Endothelial cell of umbilical vein (primary cell): ENCODE measurements around the gene EPB41L1. TPM values are rescaled to one million over a fixed set of nuclear protein-coding genes. Genes with fewer than 3 reads are reported as not detected.
A peak's percentile ranks its signal among the peaks of the same experiment; 100 is the strongest.

Source experiments
- BruUV-seq: library from RNA; stranded (reverse); fragments of 400-500 nt; replicated peaks from 2 replicates; lab custom pipeline; 2021; lab: Mats Ljungman, UMichigan
- CTCF ChIA-PET: fragments of 300-600, 350-600 bp; sonication (Branson Sonifier 250); formaldehyde crosslinking; loops from one replicate; lab custom pipeline; 2021; ENCODE audit warnings: antibody characterized with exemption, inconsistent platforms; lab: Charles Lee
- POLR2A ChIA-PET: fragments of 300-600, 350-600 bp; sonication (Branson Sonifier 250); formaldehyde crosslinking; loops from one replicate; lab custom pipeline; 2021; ENCODE audit warnings: antibody characterized with exemption, inconsistent platforms; lab: Charles Lee
- DNase-seq: peaks from one replicate; pipeline ENCODE4 v3.0.0-alpha.2; 2011; ENCODE audit warnings: low read depth, low spot score
- FAIRE-seq: peaks from 2 replicates; lab custom pipeline; 2011; peaks lifted over from hg19 to GRCh38; lab: Jason Lieb, UNC
- H2AFZ ChIP-seq: 2 replicates; pipeline ENCODE4 v1.6.0; 2012; ENCODE audit warnings: low read depth, low read length, control low read depth, inconsistent platforms
- H3K27ac ChIP-seq: 2 replicates; pipeline ENCODE4 v1.5.1; 2011; ENCODE audit warnings: low read depth, mild to moderate bottlenecking, control low read depth, low read length, moderate library complexity; ENCODE audit not compliant: insufficient read depth
- H3K27me3 ChIP-seq, 2 experiments: 2 replicates each; pipeline versions ENCODE4 v1.6.0 to v1.6.1; 2011; ENCODE audit warnings: low read length in 2 of 2, mixed read lengths in 1 of 2; ENCODE audit not compliant: control insufficient read depth in 2 of 2, insufficient read depth in 2 of 2
- H3K36me3 ChIP-seq, 2 experiments: 2 replicates in 1 of 2; 3 replicates in 1 of 2; pipeline ENCODE4 v1.5.1; 2011; ENCODE audit warnings: low read length in 2 of 2, mild to moderate bottlenecking in 1 of 2, moderate library complexity in 1 of 2; ENCODE audit not compliant: control insufficient read depth in 2 of 2, insufficient read depth in 2 of 2; ENCODE audit errors: extremely low read depth in 1 of 2
- H3K4me1 ChIP-seq: 3 replicates; pipeline ENCODE4 v1.5.1; 2011; ENCODE audit warnings: mild to moderate bottlenecking, low read length; ENCODE audit not compliant: control insufficient read depth, insufficient read depth; ENCODE audit errors: extremely low read depth
- H3K4me2 ChIP-seq: 2 replicates; pipeline ENCODE4 v1.6.1; 2011; ENCODE audit warnings: low read length, control low read depth, mixed read lengths; ENCODE audit not compliant: insufficient read depth
- H3K4me3 ChIP-seq, 3 experiments: fragments of 200-600 bp in 1 of 3; sonication (generic), shearing (Covaris generic) in 1 of 3; replicated peaks in 1 of 3; 2 replicates each; pipeline ENCODE4 v1.5.1; 2011 to 2016; ENCODE audit warnings: control low read depth in 3 of 3, low read length in 3 of 3, mild to moderate bottlenecking in 2 of 3, inconsistent platforms in 1 of 3, low read depth in 1 of 3, moderate library complexity in 1 of 3; ENCODE audit not compliant: insufficient read depth in 1 of 3
- H3K79me2 ChIP-seq: 2 replicates; pipeline ENCODE4 v1.6.0; 2012; ENCODE audit warnings: low read length, inconsistent platforms; ENCODE audit not compliant: control insufficient read depth, insufficient read depth
- H3K9ac ChIP-seq: replicated peaks from 2 replicates; pipeline ENCODE3; 2011; ENCODE audit warnings: low read length, control low read depth; ENCODE audit not compliant: insufficient read depth; ENCODE audit errors: extremely low read depth
- H3K9me1 ChIP-seq: replicated peaks from 3 replicates; pipeline ENCODE4 v1.6.0; 2011; ENCODE audit warnings: mild to moderate bottlenecking, low read length; ENCODE audit not compliant: control insufficient read depth, insufficient read depth; ENCODE audit errors: extremely low read depth
- H3K9me3 ChIP-seq: replicated peaks from 2 replicates; pipeline ENCODE4 v1.5.1; 2012; ENCODE audit warnings: low read length, inconsistent platforms; ENCODE audit not compliant: control insufficient read depth, insufficient read depth
- H4K20me1 ChIP-seq: replicated peaks from 2 replicates; pipeline ENCODE3; 2011; ENCODE audit warnings: mild to moderate bottlenecking, low read length; ENCODE audit not compliant: control insufficient read depth, insufficient read depth; ENCODE audit errors: extremely low read depth
- CTCF ChIP-seq, 2 donors: IDR thresholded peaks; 1 replicate in 1 of 2; 2 replicates in 1 of 2; pipeline ENCODE4 v1.5.1; 2011; ENCODE audit warnings: low read length in 2 of 2, mild to moderate bottlenecking in 2 of 2, moderate library complexity in 2 of 2, control low read depth in 1 of 2, inconsistent platforms in 1 of 2, low read depth in 1 of 2; ENCODE audit not compliant: insufficient read depth in 1 of 2; ENCODE audit errors: extremely low read depth in 1 of 2
- EZH2 ChIP-seq: IDR thresholded peaks from 2 replicates; pipeline ENCODE4 v1.6.1; 2012; ENCODE audit warnings: borderline replicate concordance, low read depth, mild to moderate bottlenecking, moderate library complexity, low read length, inconsistent platforms; ENCODE audit not compliant: severe bottlenecking
- FOS ChIP-seq: IDR thresholded peaks from 2 replicates; pipeline ENCODE4 v1.6.1; 2011; ENCODE audit warnings: mild to moderate bottlenecking, low read length, moderate library complexity, borderline replicate concordance; ENCODE audit not compliant: insufficient read depth
- GATA2 ChIP-seq: IDR thresholded peaks from 2 replicates; pipeline ENCODE4 v1.7.0; 2011; ENCODE audit warnings: low read depth, mild to moderate bottlenecking, moderate library complexity, mixed read lengths, low read length; ENCODE audit not compliant: insufficient read length, insufficient read depth
- JUN ChIP-seq: IDR thresholded peaks from 2 replicates; pipeline ENCODE4 v1.6.1; 2011; ENCODE audit warnings: borderline replicate concordance, low read depth; ENCODE audit not compliant: insufficient read length, insufficient read depth
- MYC ChIP-seq: IDR thresholded peaks from one replicate; pipeline ENCODE4 v1.6.1; 2011; ENCODE audit warnings: mild to moderate bottlenecking, low read depth, low read length
- POLR2A ChIP-seq: IDR thresholded peaks from 2 replicates; pipeline ENCODE4 v1.6.1; 2012; ENCODE audit warnings: low read depth, mild to moderate bottlenecking, control low read depth, low read length
- POLR2AphosphoS5 ChIP-seq: IDR thresholded peaks from 2 replicates; pipeline ENCODE4 v1.6.1; 2012; ENCODE audit warnings: low read depth, mild to moderate bottlenecking, control low read depth, low read length, moderate library complexity; ENCODE audit not compliant: insufficient read depth
- dilution Hi-C: fragments of 300-500 bp; cut with MboI; formaldehyde crosslinking; loops from one replicate; pipeline ENCODE4 v1.15.0; 2019; ENCODE audit warnings: low sequenced_read_pairs; ENCODE audit not compliant: extremely low pct_ligation_motif_present
- intact Hi-C: fragments of 100-400 bp; cut with micrococcal nuclease; formaldehyde crosslinking; loops from one replicate; pipeline ENCODE4 v1.10.0; 2022
- polyA plus RNA-seq, 4 experiments: library from polyadenylated mRNA; depleted of rRNA in 3 of 4; stranded (reverse) in 3 of 4; unstranded in 1 of 4; fragments of >200 nt; gene quantifications; 2 replicates each; pipeline versions ENCODE4 v1.2.1 to v1.2.3, GENCODE V29; 2011 to 2012; ENCODE audit warnings: missing spikeins in 1 of 4
- total RNA-seq: library from RNA; stranded (reverse); gene quantifications from 2 replicates; pipeline ENCODE4 v1.2.3, GENCODE V29; 2021
- TF ChIP-seq, protein P1 (sequence below): IDR thresholded peaks from 2 replicates; pipeline ENCODE4 v1.6.1; 2011; ENCODE audit not compliant: insufficient read depth, insufficient read length

EPB41L1 gene
- total and polyA plus RNA-seq, 2 donors (not counting 3 experiments of a cell fraction or from before 2014, with no cell fraction given), result 6.1 to 12.2 TPM

DNA sequence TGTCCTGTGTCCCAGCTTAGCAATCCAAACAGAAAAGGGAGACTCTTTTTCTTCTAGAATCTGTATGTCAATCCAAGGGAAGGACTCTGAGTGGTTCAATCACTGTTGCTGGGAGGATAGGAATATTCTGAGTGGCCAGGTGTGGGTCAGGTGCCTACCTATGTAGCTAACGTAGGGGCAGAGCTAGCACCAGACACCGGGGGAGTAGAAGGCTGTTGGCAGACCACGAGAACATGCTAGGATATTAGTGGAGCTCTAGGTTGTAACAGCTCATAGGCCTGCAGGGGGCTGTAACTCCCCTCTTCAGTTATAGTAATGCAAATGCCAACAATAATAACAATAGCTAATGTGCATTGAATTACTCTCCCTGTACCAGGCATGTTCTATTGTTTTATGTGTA, 39.8 kb upstream of the EPB41L1 start:
- H3K27ac ChIP-seq, result no peak overlapping the region
- H3K9me3 ChIP-seq, result no peaks in the 10 kb centered on the region
- no peaks in the 10 kb centered on the region for H4K20me1 ChIP-seq
- CTCF ChIA-PET, result interaction anchor here (0.8 to 4.8 kb wide), 6 partner anchors 8 to 121 kb away, joined by 3 to 43 read pairs (median 4); no protein-coding TSS in a partner anchor
- no peaks in the 10 kb centered on the region for H3K36me3 ChIP-seq
- H3K4me1 ChIP-seq, result no peaks in the 10 kb centered on the region
- intact Hi-C loops, result no loop called here
- dilution Hi-C loops, result no loop called here
- H3K4me3 ChIP-seq, result no peak overlapping the region
- BruUV-seq, result no TSS peak
- peak in 1 of 2 donors; percentile 7 for TF ChIP-seq CTCF (IDR thresholded peaks at IDR 0.05; ENCODE audit: extremely low read depth in 1 of 2, insufficient read depth in 1 of 2, low read depth in 1 of 2, low read length in 2 of 2)
- TF ChIP-seq, protein P1, sequence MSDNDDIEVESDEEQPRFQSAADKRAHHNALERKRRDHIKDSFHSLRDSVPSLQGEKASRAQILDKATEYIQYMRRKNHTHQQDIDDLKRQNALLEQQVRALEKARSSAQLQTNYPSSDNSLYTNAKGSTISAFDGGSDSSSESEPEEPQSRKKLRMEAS, result no peak
- H2AFZ ChIP-seq, result no peak overlapping the region
- DNase-seq, result no peak
- POLR2A ChIA-PET, result no interaction called here
- no peak overlapping the region for H3K9ac ChIP-seq
- no peaks in the 10 kb centered on the region for H3K9me1 ChIP-seq
- H3K27me3 ChIP-seq, result peaks cover 3 to 14% of the 10 kb centered on the region in 2 experiments
- no peaks in the 10 kb centered on the region for H3K79me2 ChIP-seq
- no peak overlapping the region for H3K4me2 ChIP-seq
- no peak for FAIRE-seq

DNA sequence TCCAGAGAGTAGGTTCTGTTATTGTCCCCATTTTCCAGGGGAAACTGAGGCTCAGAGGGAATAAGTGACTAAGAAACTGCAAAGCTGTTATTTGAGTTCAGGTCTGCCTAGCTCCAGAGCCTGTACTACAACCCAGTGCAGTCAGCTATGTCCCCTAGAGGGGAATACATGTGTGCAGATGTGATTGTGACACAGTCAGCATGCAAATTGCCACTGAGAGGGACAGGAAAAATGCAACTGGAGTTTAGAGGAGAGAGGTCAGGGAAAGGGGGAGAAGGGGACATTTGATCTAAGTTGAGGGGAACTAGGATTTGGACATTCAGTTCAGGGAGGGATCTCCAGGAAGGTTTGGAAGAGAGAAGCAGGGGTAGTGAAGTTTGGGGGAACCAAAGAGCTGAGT, 38.6 kb upstream of the EPB41L1 start:
- Histone ChIP-seq H3K9ac (no peak overlapping the region), H3K9me1 (no peaks in the 10 kb centered on the region), H3K4me3 (no peak overlapping the region), H3K27me3 (peaks cover 3 to 14% of the 10 kb centered on the region in 2 experiments), H4K20me1 (no peaks in the 10 kb centered on the region), H2AFZ (no peak overlapping the region), H3K27ac (no peak overlapping the region), H3K4me1 (no peaks in the 10 kb centered on the region), H3K4me2 (no peak overlapping the region), H3K36me3 (no peaks in the 10 kb centered on the region), H3K9me3 (no peaks in the 10 kb centered on the region), H3K79me2 (no peaks in the 10 kb centered on the region)
- DNase-seq (no peak), FAIRE-seq (no peak)
- intact Hi-C loops (no loop called here), dilution Hi-C loops (no loop called here)
- POLR2A ChIA-PET, result no interaction called here
- TF ChIP-seq JUN, result no peak
- TF ChIP-seq POLR2AphosphoS5, result no peak
- TF ChIP-seq, protein P1, result no peak
- no peak for TF ChIP-seq FOS
- no peak for TF ChIP-seq MYC
- TF ChIP-seq POLR2A, result no peak
- no peak for TF ChIP-seq CTCF (IDR thresholded peaks at IDR 0.05; ENCODE audit: extremely low read depth in 1 of 2, insufficient read depth in 1 of 2, low read depth in 1 of 2, low read length in 2 of 2)
- TF ChIP-seq EZH2, result no peak
- TF ChIP-seq GATA2, result no peak
- CTCF ChIA-PET, result interaction anchor here (1.2 to 4.8 kb wide), 4 partner anchors 10 to 122 kb away, joined by 3 to 43 read pairs (median 11); no protein-coding TSS in a partner anchor
- BruUV-seq, result no TSS peak
